KOPT-K1 (cell line): Measurements from ENCODE around the gene STPG2.
"Not testable (repeated sequence)": the region's sequence is repeated elsewhere in the genome, so short reads cannot be mapped to it uniquely, and the experiment has no call there.

ENCODE experiments used
- H3K27ac ChIP-seq: fragments of 200-600 bp; sonication (generic); 2 replicates; pipeline ENCODE4 v1.5.1; 2016; ENCODE audit warnings: antibody characterized with exemption, mild to moderate bottlenecking, low read depth, low read length; ENCODE audit not compliant: poor library complexity, severe bottlenecking
- H3K36me3 ChIP-seq: fragments of 200-600 bp; sonication (generic); 2 replicates; pipeline ENCODE4 v1.5.1; 2017; ENCODE audit warnings: antibody characterized with exemption, mild to moderate bottlenecking, low read length, moderate library complexity; ENCODE audit not compliant: insufficient read depth
- H3K9me3 ChIP-seq: fragments of 200-600 bp; sonication (generic); 2 replicates; pipeline ENCODE4 v1.5.1; 2017; ENCODE audit warnings: antibody characterized with exemption, low read length, mild to moderate bottlenecking; ENCODE audit not compliant: insufficient read depth, poor library complexity, severe bottlenecking

Gene STPG2

DNA sequence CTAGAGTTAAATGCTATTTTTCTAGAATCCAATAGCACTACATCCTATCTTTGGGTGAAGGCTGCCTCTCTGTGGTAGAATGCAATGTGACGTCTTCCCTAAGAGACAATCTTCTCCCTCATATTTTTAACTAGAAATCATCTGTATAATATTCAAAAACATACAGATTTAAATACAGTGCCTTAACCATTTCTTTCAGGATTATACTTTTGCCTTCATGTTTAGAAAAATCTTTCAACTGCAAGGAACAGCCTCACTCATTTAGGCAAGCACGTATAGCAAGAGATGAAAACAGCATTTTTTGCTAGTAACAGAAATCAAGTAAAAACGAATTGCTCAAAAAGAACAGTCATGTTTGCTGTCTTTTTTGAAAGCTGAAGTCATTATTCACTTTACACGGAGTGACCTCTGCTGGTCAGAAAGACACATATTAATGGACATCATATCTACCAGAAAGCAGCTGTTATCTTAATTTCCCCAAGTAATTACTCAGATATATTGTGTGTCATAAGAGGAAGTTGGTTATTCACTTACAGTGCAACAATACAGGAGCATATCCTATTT lies 422.3 kb downstream of the STPG2 start:
- H3K36me3 ChIP-seq: no peaks in the 10 kb centered on the region
- H3K27ac ChIP-seq: no peak overlapping the region
- no peaks in the 10 kb centered on the region for H3K9me3 ChIP-seq

DNA sequence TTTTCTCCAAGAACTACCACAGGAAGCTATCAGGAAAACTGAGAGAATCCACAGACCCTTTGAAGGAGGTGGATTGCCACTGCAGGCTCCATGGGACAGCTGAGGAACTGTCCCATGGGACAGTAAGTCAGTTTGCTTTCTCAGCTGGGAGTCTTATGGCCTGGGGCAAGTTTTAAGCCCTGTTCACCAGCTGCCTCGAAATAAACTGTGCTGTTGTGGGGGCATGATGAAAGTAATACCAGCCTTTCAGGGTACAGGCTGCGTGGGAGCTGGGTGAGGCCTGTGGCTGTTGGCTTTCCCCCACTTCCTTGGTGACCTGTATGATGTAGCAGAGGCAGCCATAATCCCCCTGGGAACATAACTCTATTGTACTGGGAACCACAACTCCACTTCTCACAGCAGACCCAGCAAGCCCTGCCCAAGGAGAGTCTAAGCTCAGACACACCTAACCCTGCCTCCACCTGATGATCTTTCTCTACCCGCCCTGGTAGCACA lies 452.1 kb downstream of the STPG2 start:
- Histone ChIP-seq H3K9me3 (no peaks in the 10 kb centered on the region), H3K27ac (no peak overlapping the region)

DNA sequence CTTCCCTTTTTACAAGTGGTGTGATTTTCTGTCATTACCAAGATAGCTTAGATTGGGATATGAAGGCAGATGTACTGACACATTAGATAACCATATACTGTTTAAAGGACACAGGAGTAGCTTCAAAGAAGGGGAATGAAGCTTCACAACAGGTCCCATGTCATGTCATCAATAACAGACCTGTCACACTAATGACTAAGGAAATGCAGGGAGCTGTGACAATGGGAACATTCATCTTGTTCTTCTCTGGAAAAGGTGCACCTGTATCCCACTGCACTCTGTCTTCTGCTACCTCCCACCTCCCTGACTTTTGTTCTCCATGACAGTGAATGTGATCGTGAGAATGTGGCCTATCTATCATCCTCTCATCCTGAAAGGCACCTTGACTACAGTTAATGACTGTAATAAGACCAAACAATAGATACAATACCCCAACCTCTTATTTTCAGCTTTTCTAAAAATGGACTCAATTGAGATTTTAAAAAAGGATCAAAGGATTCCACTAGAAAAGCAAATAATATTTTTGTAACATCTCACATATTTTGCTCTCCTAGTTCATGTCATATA lies 472.5 kb downstream of the STPG2 start:
- Histone ChIP-seq H3K9me3 (peaks cover 1% of the 10 kb centered on the region), H3K27ac (no peak overlapping the region), H3K36me3 (no peaks in the 10 kb centered on the region)

More for the DNA sequence above, 452.1 kb downstream of the STPG2 start:
- H3K36me3 ChIP-seq: no peaks in the 10 kb centered on the region

DNA sequence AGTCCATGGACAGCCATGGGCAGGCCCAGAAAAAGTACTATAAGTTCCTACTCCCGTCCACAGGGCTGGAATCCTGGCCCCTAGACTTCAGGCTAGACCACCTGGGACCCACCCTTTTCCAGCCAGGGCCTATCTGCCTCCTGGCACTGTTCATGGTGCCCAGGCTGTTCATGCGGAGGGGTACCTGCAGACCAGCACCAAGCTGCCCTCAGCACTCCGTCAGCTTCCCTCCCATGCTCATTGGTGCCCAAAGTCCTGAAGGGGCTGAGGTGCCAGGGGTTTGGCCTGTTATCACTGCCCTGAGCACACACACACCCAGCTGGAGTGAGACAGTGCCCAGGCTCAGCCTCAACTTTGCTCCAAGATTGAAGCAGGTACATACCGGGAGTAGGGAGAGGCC lies 477.7 kb downstream of the STPG2 start:
- Histone ChIP-seq H3K27ac (no peak overlapping the region), H3K9me3 (peaks cover 18% of the 10 kb centered on the region), H3K36me3 (no peaks in the 10 kb centered on the region)

DNA sequence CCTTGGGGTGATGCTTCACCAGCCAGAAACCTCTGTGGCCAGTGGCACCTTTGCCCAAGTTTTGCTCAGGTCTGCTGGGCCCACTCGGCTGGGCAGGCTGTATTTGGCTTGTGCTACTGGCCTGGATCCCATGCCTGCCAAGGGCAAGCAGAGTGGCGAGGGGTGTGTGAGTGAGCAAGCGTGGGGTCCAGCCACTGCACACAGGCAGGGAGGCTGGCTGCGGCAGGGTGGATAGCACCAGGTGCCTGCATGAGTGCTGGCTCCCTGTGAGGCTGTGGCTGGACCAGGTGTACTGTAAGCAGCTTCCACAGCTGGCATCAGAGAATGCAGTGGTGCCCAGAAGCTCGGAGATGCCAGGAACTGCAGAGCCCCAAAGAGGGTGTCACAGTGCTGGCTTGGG lies 478.5 kb downstream of the STPG2 start:
- Histone ChIP-seq H3K36me3 (no peaks in the 10 kb centered on the region), H3K9me3 (peaks cover 18% of the 10 kb centered on the region), H3K27ac (no peak overlapping the region)

DNA sequence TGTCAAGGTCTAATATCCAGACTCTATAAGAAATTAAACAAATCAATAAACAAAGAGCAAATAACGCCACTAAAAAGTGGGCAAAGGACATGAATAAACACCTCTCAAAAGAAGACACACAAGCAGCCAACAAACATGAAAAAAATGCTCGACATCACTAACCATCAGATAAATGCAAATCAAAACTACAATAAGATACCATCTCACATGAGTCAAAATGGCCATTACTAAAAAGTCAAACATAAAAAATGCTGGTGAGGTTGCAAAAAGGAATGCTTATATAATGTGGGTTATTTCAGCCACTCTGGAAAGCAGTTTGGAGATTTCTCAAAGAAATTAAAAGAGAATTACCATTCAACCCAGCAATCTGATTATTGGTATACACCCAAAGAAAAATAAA lies 481.1 kb downstream of the STPG2 start:
- no peaks in the 10 kb centered on the region for H3K36me3 ChIP-seq
- peaks cover 18% of the 10 kb centered on the region for H3K9me3 ChIP-seq
- no peak overlapping the region for H3K27ac ChIP-seq

DNA sequence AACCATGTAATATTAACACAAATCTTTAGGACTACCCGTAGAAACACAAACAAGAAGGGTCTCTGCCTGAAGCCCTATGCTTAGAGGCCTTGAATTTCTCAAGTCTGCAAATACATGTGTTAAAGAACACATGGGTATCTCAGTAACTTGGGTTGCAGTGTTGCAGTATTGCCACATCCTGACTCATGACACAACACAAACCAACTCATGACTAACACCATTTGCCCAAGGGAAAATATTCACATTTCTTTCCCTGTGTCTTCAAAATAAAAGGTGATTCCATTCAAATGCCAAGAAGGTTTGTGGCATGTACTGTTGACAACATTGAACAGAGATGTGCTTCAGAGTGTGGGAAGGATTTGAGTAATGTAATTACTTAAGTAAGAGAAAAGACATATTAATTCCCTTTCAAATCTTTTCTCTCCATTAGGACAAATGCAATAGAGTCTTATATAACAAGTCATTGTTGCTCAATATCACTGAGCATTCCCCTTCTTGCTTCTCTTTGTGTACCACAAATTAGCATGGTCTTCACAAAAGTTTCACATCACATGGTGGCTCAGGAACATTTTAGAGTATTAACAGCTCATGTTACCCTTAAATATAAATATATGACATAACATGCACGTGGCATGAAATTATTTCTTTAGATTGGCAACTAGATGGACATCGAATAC lies 487.1 kb downstream of the STPG2 start:
- H3K27ac ChIP-seq: no peak overlapping the region
- H3K36me3 ChIP-seq: no peaks in the 10 kb centered on the region
- H3K9me3 ChIP-seq: no peaks in the 10 kb centered on the region

DNA sequence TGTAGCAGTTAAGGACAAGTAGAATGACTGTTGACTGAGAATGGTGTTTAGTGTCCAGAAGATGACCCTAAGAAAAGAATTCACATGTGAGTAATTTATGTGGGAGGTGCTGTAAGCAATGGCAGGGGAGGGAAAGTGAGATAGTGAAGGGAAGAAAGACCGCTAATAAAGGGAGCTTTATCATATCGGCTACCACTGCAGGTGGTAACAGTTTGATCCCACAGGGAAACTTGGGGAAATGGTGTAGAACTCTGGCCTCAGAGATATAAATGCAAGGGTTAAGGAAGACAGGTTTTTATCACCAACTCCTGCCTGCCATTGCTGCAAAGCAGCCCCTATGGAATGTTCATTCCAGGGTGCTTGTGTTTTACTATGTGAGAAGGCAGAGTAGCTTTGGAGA lies 489.6 kb downstream of the STPG2 start:
- no peak overlapping the region for H3K27ac ChIP-seq
- H3K9me3 ChIP-seq: no peaks in the 10 kb centered on the region
- H3K36me3 ChIP-seq: no peaks in the 10 kb centered on the region

DNA sequence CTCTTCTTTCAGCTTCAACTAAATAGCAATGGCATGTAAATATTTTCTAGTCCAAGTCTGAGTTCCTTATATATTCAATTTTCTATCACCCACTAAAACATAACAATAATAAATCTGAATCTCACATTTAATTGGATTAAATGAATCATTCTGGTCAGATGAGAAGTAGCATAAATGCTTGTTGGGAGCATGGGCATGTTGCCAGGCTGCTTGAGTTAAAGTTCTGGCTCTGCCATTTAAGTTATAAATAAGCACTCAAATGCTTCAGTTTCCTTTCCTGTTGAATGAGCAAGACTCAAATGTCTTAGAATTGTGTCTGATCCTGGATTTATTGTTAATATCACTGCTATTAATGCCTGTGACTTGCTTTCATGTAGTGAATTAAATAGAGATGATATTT lies 496.3 kb downstream of the STPG2 start:
- Histone ChIP-seq H3K9me3 (no peaks in the 10 kb centered on the region), H3K36me3 (no peaks in the 10 kb centered on the region), H3K27ac (no peak overlapping the region)

DNA sequence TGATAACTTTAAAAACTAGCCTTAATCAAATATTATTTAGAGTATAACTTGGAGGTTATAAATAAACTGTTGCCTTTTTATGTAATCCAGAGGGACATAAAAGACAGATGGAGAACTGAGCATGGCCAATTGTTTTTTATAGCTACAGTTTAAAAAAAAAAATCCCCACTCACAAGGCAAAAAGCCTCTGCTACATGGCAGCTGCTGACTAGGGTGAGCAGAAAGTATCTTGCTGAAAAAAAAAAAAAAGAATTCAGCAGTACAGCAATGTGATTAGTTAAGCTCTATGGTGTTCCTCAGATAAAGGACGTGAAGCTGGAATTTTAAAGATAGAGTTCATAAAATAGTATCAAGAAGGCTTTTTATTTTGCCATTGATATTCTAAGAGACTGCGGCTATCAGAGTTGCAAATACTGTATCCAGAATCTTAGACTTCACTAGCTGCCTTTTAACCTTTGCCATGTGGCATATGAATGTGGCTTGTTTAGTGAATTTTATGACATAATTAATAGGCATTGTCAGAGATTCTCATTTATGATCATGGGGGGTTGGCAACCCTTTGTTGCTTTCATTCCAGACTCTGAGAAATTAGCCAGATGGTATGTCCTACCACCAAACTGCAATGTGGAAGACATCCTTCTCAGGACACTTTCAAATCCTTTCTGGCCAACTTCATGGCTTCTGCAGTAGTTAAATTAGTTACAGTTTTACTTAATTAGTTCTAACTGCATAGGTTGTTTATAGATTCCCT lies 498.0 kb downstream of the STPG2 start:
- no peak overlapping the region for H3K27ac ChIP-seq
- H3K36me3 ChIP-seq: no peaks in the 10 kb centered on the region
- no peaks in the 10 kb centered on the region for H3K9me3 ChIP-seq

DNA sequence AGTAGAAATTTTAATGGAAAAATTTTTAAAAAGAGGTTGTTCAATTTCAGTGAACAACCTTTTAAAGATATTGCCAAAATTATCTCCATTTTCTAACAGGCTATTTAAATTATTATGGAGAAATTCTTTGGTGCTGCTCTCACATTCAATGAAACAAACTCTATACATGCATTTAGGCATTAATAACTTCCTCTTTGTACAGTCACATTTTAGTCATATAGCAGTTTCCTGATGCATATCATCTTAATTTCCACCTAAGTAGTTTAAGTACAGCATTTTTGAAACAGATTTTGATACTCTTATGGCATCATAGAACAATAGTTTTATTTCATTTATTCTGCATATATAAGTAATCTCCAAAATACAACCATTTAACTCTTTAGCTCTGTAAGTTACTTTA lies 500.1 kb downstream of the STPG2 start:
- Histone ChIP-seq H3K9me3 (no peaks in the 10 kb centered on the region), H3K27ac (no peak overlapping the region), H3K36me3 (no peaks in the 10 kb centered on the region)

DNA sequence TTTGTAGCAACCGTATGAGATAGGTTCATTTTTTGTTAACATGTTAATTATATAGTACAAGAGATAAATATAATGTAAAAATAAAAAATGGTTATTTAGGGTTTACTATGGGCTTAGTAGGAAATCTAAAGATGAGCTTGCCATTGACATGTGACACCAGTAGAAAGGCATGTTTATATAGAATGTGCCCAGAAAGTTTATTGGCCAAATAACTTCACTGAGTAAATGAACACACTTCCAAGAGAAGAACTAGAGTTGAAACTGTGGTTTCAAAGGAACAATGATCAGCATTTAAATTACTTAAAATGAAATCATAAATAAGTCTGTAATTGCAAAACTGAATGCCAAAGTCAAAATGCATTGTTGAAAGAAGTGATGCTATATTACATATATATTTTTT lies 503.3 kb downstream of the STPG2 start:
- no peaks in the 10 kb centered on the region for H3K36me3 ChIP-seq
- H3K27ac ChIP-seq: no peak overlapping the region
- H3K9me3 ChIP-seq: no peaks in the 10 kb centered on the region

DNA sequence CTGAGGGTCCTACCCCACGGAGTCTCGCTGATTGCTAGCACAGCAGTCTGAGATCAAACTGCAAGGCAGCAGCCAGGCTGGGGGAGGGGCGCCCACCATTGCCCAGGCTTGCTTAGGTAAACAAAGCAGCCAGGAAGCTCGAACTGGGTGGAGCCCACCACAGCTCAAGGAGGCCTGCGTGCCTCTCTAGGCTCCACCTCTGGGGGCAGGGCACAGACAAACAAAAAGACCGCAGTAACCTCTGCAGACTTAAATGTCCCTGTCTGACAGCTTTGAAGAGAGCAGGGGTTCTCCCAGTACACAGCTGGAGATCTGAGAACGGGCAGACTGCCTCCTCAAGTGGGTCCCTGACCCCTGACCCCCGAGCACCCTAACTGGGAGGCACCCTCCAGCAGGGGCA lies 509.4 kb downstream of the STPG2 start:
- H3K36me3 ChIP-seq, H3K9me3 ChIP-seq, H3K27ac ChIP-seq: not testable (repeated sequence)

DNA sequence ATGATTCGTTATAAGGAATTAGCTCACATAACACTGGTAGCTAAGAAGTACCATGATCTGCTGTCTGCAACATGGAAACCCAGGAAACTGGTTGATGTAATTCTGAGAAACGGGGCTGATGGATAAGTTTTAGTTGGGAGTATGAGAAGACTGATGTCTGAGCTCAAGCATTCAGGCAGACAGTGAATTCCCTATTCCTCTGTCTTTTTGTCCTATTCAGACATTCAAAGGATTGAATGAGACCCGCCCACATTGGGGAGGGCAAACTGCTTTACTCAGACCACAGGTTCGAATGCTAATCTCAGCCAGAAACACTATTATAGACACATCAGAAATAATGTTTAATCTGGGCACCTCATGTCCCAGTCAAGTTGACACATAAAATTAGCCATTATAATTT lies 515.5 kb downstream of the STPG2 start:
- H3K9me3 ChIP-seq: no peaks in the 10 kb centered on the region
- no peaks in the 10 kb centered on the region for H3K36me3 ChIP-seq
- no peak overlapping the region for H3K27ac ChIP-seq

DNA sequence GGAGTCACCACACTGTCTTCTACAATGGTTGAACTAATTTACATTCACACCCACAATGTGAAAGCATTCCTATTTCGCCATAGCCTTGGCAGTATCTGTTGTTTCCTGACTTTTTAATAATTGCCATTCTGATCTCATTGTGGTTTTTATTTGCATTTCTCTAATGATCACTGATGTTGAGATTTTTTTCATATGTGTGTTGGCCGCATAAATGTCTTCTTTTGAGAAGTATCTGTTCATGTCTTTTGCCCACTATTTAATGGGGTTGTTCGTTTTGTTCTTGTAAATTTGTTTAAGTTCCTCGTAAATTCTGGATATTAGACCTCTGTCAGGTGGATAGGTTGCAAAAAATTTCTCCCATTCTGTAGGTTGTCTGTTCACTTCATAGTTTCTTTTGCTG lies 519.1 kb downstream of the STPG2 start:
- H3K9me3 ChIP-seq: no peaks in the 10 kb centered on the region
- H3K27ac ChIP-seq: no peak overlapping the region
- H3K36me3 ChIP-seq: no peaks in the 10 kb centered on the region
